Astrocyte (in vitro differentiated cells and primary cell): ENCODE measurements around the gene ZNF26.

ENCODE experiments used
- EZH2 ChIP-seq: IDR thresholded peaks from 2 replicates; pipeline ENCODE4 v1.6.1; 2012; ENCODE audit warnings: mild to moderate bottlenecking, low read length, inconsistent platforms; ENCODE audit not compliant: insufficient read depth
- TF ChIP-seq, protein P1 (sequence below): IDR thresholded peaks from 2 replicates; pipeline ENCODE4 v1.5.1; 2011; ENCODE audit warnings: low read depth, mild to moderate bottlenecking, inconsistent platforms, low read length, moderate library complexity; ENCODE audit not compliant: insufficient read depth

DNA sequence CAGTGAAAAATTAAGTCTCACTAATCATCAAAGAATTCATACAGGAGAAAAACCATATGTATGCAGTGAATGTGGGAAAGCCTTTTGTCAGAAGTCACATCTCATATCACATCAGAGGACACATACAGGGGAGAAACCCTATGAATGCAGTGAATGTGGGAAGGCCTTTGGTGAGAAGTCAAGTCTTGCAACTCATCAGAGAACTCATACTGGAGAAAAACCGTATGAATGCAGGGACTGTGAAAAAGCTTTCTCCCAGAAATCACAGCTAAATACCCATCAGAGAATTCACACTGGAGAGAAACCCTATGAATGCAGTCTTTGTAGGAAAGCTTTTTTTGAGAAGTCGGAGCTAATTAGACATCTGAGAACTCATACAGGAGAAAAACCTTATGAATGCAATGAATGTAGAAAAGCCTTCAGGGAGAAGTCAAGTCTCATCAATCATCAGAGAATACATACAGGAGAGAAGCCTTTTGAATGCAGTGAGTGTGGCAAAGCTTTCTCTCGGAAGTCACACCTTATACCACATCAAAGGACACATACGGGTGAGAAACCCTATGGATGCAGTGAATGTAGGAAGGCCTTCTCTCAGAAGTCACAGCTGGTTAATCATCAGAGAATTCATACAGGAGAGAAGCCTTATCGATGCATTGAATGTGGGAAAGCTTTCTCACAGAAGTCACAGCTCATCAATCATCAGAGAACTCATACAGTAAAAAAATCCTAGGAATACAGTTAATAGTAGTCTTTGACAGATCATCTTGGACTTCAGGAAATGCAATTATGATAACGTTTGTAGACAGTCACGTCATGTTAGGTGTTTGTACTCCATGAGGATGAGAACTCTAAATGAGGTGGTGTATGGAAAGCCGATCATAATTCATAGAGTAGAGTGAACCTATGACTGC lies 72.3 kb downstream of the ZNF26 start:
- TF ChIP-seq, protein P1, sequence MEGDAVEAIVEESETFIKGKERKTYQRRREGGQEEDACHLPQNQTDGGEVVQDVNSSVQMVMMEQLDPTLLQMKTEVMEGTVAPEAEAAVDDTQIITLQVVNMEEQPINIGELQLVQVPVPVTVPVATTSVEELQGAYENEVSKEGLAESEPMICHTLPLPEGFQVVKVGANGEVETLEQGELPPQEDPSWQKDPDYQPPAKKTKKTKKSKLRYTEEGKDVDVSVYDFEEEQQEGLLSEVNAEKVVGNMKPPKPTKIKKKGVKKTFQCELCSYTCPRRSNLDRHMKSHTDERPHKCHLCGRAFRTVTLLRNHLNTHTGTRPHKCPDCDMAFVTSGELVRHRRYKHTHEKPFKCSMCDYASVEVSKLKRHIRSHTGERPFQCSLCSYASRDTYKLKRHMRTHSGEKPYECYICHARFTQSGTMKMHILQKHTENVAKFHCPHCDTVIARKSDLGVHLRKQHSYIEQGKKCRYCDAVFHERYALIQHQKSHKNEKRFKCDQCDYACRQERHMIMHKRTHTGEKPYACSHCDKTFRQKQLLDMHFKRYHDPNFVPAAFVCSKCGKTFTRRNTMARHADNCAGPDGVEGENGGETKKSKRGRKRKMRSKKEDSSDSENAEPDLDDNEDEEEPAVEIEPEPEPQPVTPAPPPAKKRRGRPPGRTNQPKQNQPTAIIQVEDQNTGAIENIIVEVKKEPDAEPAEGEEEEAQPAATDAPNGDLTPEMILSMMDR = no peak
- no peak for TF ChIP-seq EZH2
